H1 (cell line): ENCODE data around the gene CHDH. TPM values are rescaled to one million over a fixed set of nuclear protein-coding genes. Genes with fewer than 3 reads are reported as not detected.

Experiments
- CHD1 ChIP-seq: IDR thresholded peaks from 2 replicates; pipeline ENCODE4 v1.6.1; 2012; ENCODE audit warnings: low read depth, low read length, improper control_type of control experiment
- JUN ChIP-seq: IDR thresholded peaks from 2 replicates; pipeline ENCODE4 v1.6.1; 2011; ENCODE audit warnings: low read depth, mild to moderate bottlenecking, improper control_type of control experiment, low read length
- KDM1A ChIP-seq: fragments of 200-600, 300-600 bp; sonication (generic); IDR thresholded peaks from 2 replicates; pipeline ENCODE4 v1.7.1; 2016; ENCODE audit warnings: mild to moderate bottlenecking, low read length, borderline replicate concordance
- POLR2A ChIP-seq, 2 experiments: IDR thresholded peaks; 1 replicate in 1 of 2; 2 replicates in 1 of 2; pipeline ENCODE4 v1.6.1; 2011; ENCODE audit warnings: low read depth in 2 of 2, low read length in 2 of 2, mild to moderate bottlenecking in 2 of 2; ENCODE audit errors: control extremely low read depth in 1 of 2
- RBBP5 ChIP-seq: IDR thresholded peaks from 2 replicates; pipeline ENCODE4 v1.7.1; 2012; ENCODE audit warnings: low read depth, mild to moderate bottlenecking, inconsistent platforms, low read length, moderate library complexity, borderline replicate concordance
- SIN3A ChIP-seq, 2 experiments: IDR thresholded peaks in 1 of 2; conservative IDR thresholded peaks in 1 of 2; 2 replicates each; pipeline ENCODE4 v1.6.1; 2011 to 2012; ENCODE audit warnings: low read length in 2 of 2, improper control_type of control experiment in 1 of 2, low read depth in 1 of 2, mild to moderate bottlenecking in 1 of 2
- polyA plus RNA-seq, 7 experiments: library from polyadenylated mRNA; depleted of rRNA in 3 of 7; stranded (reverse) in 5 of 7; unstranded in 2 of 7; fragments of >200 nt in 5 of 7; fragments of 200-250 nt in 2 of 7; gene quantifications; 1 replicate in 5 of 7; 2 replicates in 1 of 7; 4 replicates in 1 of 7; pipeline versions ENCODE4 v1.2.1 to v1.2.3, GENCODE V29; 2011 to 2013; ENCODE audit warnings: missing spikeins in 2 of 7, mixed read lengths in 2 of 7
- total RNA-seq: library from RNA; stranded (reverse); fragmentation: NEBNext Ultra II Directional; extraction: Animal tissue kit (Norgen Biotek cat#: 25700); gene quantifications from 2 replicates; pipeline ENCODE4 v1.2.1, GENCODE V29; 2021

The CHDH gene
- total and polyA plus RNA-seq, 2 of the 8 experiments (the other 6 are each of a cell fraction or from before 2014, with no cell fraction given): 4.9 to 10.3 TPM

DNA sequence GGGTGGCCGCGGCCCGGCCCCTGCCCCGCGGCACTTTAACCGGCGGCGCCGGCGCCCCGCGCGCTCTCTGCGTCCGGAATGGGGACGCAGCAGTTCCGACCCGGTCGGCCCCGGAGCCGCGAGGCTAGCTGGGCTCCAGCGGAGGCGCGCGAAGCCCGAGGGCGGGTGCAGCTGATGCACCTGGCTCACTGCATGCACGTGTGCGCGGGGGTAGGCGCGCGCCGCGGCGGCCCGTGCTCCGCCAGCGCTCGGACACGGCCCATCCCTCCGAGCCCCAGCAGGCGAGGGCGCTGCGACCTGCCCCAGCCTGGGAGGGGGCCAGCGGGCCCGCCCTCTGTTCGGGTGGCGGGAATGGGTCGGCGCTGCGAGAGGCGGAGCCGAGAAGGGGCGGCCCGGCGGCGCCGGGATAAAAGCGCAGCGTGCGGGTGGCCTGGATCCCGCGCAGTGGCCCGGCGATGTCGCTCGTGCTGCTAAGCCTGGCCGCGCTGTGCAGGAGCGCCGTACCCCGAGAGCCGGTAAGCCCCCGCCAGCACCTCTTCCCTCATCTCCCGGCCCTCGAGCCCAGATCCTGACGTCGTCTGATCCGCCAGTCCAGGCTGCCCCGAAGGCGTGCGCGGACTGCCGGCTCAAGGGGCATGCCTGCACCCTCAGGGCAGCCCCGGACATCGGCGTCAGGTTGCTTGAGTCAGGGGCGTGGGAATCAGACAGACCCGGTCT lies at the start of gene CHDH, which contains the start of gene IL17RB (continued):
- TF ChIP-seq RBBP5 (peak; percentile 28; the same call in 1 of the 2 replicates), KDM1A (peak; percentile 45; the same call in 1 of the 2 replicates), POLR2A (IDR thresholded peaks at IDR 0.05; ENCODE audit: control extremely low read depth in 1 of 2, low read depth in 2 of 2, low read length in 2 of 2) (peak in 1 of 2 experiments; percentile 58; a peak in 2 of 3 replicates), JUN (no peak), CHD1 (no peak), SIN3A (conservative IDR thresholded peaks at IDR 0.05 in 1 of 2, IDR thresholded peaks at IDR 0.05 in 1 of 2; ENCODE audit: low read depth in 1 of 2, low read length in 2 of 2) (0 out of 4 replicates have a peak, but pooled peaks of 1 of the 2 experiments have one; percentile 15)
